ENCODE results near the gene NDUFB8.
"Not testable (repeated sequence)": the region's sequence is repeated elsewhere in the genome, so short reads cannot be mapped to it uniquely, and the experiment has no call there.

Gene NDUFB8

DNA sequence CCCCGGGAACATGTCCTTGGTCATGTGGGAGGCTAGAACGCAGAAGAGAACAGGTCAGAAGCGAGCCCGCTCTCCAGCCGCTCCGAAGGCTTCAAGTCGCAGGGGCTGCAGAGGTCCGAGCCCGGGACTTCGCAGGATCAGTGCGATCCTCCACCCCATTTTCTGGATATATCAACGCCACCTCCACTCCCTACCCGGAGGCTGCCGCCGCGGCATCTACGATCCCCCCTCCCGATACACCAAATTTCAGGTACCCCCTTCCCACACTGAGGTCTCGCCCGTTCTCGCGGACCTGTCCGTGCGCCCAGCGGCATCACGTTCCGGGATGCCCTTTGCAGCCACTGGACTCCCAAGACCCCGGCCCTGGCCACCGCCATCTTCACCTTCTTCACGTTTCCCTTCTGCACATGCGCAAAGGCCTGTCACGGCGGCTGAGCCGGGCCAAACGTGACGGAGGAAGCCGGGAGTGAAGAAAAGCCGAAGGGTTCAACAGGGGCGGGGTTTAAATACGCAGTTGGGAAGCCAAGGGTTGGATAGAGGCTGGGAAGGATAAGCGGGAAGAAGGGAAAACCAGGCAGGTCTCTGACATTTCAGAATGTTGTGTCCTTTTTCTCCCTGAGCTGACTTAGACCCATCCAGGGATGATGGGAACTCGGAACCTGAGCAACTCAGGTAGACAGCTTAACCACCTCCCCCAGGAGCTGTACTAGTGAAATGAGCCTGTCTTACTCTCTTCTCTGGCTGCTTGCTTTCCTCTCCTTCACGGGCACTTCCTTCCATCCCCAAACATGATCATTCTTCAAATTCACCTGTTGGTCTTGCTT is at the start of gene NDUFB8:
NDUFB8 (minus strand) TSS at position 397 of the 824 bp plus-strand sequence; CDS start at position 377, 20 bp downstream.
- peak; percentile 90 to 91 for DNase-seq

- DNase-seq = no peak
Measured at GRCh38 chr10:100576282-100576635, 46.6 kb upstream of the NDUFB8 start.

DNA sequence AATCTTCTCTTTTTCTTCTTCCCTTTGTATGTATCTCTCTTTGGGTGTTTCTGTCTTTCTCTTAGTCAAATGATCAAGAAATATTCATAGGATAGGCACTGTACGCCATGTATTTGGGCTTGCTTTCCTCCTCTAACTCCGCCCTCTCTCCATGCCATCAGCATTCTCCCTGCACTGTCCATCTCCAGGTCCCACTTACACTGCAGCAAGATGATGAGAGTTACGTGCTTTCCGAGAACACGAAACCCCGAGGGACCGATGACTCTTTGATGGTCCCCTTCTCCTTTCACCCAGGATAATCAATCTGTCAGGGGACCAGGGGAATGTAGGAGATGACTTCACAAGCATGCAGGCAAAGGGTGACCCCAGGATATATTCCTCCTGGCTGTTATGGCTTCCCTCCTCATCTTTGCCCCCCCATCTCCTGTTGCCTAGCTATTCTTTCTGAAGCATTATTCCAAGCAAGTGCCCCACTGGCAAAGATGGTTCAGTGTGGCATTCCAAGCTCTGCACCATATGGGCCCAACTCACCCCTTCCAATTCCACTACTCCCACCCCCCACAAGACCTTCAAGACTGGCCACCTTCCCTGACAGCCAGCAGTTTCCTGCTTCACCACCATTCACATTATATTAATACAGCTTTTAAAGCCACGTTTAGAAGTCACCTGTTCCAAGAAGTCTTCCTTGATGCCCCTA is 46.1 kb upstream of the NDUFB8 start:
- no peak for DNase-seq

GRCh38 chr10:100575146-100575545 is 45.5 kb upstream of the NDUFB8 start:
- DNase-seq = not testable (repeated sequence)

- no peak for DNase-seq
Measured at GRCh38 chr10:100571084-100571856, 41.6 kb upstream of the NDUFB8 start.

DNA sequence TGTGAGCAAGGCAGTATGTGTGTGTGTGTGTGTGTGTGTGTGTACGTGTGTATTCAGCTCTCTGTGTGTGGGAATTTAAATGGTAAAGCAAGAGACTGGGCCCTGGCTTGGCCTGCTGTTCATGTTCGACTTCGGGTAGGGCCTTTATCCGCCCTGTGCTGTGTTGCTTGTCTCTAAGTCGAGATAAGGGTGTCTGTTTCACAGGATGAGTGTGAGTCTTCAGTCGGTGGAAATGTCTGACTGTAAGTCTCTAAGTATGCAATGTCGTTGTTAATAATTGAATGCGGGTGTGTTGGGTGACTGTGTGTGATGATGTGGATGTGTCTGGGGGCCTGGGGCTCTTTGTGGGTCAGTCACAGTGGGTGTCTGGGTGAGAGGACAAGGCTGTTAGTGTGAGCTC is 40.8 kb upstream of the NDUFB8 start:
- DNase-seq = no peak

DNA sequence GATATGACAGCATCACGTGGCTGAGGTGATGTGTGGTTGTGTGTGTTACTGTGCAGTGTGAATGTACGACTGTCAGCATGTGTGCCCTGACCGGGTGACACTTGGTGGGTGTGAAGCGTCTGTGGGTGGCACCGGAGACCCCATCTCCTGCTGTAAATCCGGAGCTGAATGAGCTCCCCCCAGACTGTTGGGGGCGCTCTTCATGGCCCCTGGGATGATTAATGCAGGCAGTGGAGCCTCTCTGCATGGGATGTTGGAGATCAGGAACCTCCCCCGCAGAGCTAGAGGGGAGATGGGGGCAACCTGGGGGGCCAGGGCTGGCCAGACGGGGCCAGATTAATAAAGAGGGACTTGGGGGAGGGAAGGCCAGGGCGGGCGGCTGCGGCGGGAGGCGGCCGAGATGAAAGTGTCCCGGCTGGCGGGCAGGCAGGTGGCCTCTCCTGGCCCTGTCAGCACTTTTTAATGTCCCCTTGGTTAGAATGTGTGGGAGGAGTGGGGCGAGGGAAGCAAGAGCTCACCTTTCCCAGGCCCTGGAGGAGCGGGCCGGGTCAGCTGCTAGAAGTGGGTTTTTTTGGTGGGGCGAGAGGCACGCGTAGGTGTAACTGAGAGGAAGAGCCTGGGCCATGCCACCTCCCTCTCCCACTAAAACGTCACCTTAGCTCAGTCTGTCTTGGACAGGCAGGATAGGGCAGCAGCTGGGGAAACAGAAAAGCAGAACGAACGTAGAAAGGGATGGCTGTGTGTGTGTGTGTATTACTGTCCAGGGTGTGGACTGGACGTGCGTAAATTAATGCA is 40.2 kb upstream of the NDUFB8 start:
- DNase-seq = no peak

GRCh38 chr10:100568912-100569311 is 39.2 kb upstream of the NDUFB8 start:
- no peak for DNase-seq

- no peak for DNase-seq
Measured at GRCh38 chr10:100567826-100568225, 38.2 kb upstream of the NDUFB8 start.

DNA sequence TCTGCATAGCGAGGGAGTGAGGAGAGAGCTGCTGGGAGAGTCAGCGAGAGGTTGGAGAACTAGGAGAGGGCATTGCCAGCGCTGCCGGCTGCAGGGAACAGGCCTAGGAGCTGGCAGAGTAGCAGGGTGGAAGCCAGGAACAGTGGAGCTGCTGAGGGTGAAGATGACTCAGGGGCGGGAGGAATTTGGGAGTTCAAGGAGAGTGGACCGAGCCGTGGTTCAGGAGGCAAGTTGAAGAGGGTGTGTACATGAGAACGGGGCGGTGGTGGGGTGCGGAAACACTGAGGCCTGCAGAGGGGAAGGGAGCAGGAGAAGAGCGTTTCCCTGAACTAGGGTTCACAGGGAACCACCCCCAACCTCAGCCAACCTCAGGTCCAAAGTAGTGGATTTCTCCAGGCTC is 37.6 kb upstream of the NDUFB8 start:
- DNase-seq = no peak

GRCh38 chr10:100566561-100566960 is 36.9 kb upstream of the NDUFB8 start:
- DNase-seq = no peak

DNA sequence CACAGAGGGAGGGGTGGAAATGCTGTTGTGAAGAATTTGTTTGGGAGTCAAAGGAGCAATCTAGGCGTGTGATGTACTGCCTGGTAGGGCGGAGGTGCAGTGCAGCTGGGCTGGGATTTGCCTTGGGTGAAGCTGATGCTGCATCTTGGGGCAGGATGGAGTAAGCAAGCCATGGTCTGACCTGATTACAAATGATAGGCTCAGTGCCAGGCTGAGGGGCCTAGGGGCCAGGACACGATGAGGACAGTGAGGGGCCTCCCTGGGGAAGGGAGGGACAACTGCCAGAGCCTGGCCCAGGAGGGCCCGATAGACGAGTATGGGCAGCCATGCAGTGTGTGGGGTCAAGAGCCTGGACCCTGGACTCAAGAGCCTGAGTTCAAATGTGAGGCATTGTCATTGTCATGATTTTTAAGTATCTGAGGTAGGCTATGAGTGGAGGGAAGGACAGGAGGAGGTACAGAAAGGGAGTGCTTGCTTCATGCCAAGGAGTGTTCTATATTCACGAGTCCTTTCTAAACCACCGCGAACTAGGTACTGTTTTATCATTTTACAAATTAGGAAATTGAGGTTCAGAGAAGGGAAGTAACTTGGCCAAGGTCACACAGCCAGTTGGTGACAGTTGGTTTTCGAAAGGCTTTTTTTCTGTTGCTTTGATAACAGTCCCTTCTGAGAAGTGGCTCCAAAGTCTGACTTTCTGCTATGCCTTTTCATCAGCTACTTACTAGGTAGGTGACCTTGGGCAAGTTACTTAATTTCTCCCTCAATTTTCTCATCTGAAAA is 35.7 kb upstream of the NDUFB8 start:
- DNase-seq = no peak

DNA sequence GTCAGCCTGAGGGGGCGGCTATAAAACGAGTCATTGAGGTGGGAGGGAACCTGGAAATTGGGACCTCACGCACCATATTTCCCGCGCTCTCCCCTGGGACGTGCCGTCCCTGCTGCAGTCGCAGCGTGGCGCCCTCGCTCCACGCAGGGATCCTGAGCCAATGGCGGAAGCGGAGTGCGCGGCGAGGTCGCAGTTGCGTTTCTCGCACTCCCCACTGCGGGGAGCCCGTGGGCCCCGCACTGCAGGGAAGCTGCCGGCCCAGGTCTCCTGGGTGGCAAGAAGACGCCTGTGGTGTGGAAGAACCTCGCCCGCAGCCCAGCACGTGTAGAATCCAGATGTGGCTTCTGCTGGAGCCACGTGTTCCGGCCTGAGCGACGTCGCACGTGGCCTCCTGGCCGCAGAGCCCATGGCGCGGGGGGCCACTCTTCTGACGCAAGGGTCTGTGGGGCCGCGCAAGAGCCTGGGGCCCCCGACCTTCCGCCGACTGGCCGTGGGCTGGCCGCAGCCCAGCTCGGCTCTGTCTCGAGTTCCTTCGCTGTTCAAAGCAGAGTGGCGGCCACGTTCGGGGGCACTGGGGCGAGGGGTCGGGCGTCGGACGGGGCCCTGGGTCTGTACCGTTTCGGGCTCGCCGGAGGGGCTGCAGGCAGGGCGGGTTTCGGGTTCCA is 32.5 kb upstream of the NDUFB8 start:
- peak; percentile 78 to 81 for DNase-seq

- DNase-seq = no peak
Measured at GRCh38 chr10:100561005-100561404, 31.3 kb upstream of the NDUFB8 start.

- DNase-seq = no peak
Measured at GRCh38 chr10:100560248-100560647, 30.6 kb upstream of the NDUFB8 start.

DNA sequence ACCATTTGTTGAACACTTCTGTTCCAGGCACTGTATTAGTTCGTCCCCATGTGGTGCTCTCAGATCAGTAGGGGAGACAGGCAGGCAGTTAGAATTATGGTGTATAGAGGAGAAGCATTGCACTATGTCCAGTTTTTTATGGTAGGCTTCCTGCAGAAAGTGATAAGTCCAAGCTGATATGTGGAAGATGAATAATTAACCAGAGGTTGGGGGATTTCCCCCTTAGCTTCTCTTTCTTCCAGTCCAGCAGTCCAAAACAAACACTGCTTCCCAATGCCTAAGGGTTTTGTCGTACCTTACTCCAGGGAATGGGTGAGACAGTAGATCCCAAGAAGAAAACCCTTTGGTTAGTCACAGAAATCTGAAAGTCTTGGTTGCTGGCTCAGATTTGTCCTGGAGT is 25.2 kb upstream of the NDUFB8 start:
- no peak for DNase-seq

DNA sequence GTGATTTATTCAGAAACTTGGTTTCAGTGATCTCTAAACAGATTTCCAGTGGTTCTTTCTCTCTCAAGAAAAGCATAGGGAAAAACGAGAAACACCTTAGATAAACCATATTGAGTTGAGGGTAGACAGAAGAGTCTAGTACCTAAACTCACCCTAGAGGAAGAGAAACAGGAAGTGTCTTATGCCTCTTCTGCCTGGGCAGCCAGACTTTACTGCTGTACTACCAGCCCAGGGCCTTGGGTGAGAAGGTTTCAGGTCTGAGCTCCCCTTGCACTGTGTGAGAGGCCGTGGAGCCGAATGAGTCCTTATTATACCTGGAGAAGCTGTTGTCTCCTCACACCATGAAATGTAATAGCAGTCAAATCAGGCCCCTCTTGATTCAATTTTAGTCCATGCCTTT is 24.3 kb upstream of the NDUFB8 start:
- no peak for DNase-seq

DNA sequence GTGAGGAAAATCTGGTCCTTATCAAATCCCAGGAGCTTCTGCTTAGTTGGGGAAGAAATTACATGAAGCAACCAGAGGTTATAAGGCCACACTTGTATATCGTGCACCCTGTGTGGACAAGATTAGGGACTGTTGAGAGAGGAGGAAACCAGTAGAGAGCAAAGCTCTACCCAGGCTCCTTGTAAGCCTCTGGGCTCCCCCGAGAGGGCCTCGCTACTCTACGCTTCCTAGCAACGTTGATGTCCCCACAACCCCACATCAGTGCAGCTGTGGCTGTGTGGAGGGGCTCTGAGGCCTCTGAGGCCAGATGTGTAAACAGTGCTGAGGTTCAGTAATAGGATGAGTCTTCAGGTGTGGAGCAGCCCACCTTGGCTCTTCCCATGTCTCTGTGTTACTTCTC is 22.1 kb upstream of the NDUFB8 start:
- DNase-seq = no peak

DNA sequence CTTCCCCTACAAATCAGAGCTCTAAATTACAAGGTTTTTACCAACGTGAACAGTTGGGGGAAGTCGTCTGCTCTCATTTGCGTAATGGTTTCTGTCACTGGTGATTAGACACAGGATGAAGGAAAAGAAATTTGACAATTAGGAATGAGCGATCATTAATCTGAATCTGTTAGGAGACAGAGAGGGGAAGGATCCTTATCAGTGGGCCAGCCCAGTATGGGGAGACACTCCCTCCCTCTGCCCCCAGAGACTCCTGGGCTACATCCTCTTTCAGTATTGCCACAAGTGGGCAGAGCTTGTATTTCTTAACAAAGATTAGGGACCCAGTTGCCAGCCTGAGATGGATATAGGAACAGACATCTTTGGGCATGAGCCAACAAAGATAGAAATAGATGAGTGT is 21.5 kb upstream of the NDUFB8 start:
- DNase-seq = no peak

DNA sequence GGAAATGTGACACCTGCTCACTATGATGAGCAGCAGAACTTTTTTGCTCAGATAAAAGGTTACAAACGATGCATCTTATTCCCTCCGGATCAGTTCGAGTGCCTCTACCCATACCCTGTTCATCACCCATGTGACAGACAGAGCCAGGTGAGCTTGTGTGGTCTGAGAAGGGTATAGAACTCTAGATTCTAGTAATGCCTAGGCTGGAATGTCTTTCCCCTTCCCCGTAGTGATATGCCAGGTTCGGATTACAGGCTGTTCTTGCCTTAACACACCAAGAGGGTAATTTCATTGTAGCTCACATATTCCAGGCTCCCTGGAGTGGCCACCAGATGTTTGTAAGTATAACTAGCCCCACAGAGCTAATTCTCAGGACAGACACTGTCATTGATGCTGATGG is 15.3 kb upstream of the NDUFB8 start:
- no peak for DNase-seq

- no peak for DNase-seq
Measured at GRCh38 chr10:100537475-100537874, 7.8 kb upstream of the NDUFB8 start.
